Duodenal mucosa (tissue), 2 donors: ENCODE measurements around the gene BCAS3.

Source experiments
- H3K27ac ChIP-seq: one replicate; pipeline ENCODE4 v1.7.0; 2013; ENCODE audit warnings: low read depth, low read length
- H3K27me3 ChIP-seq, 2 donors: one replicate each; pipeline ENCODE4 v1.7.0; 2013; ENCODE audit warnings: low read length in 2 of 2, control low read depth in 1 of 2; ENCODE audit not compliant: insufficient read depth in 2 of 2, control insufficient read depth in 1 of 2
- H3K36me3 ChIP-seq, 2 donors: one replicate each; pipeline ENCODE4 v1.7.0; 2013; ENCODE audit warnings: low read length in 2 of 2, control low read depth in 1 of 2; ENCODE audit not compliant: insufficient read depth in 2 of 2, control insufficient read depth in 1 of 2
- H3K4me1 ChIP-seq, 2 donors: one replicate each; pipeline ENCODE4 v1.7.0; 2013; ENCODE audit warnings: low read length in 2 of 2, control low read depth in 1 of 2; ENCODE audit not compliant: insufficient read depth in 2 of 2, control insufficient read depth in 1 of 2
- H3K4me3 ChIP-seq, 2 donors: one replicate each; pipeline ENCODE4 v1.7.0; 2013; ENCODE audit warnings: low read length in 2 of 2, low read depth in 1 of 2
- H3K9ac ChIP-seq, 2 donors: one replicate each; pipeline ENCODE4 v1.7.0; 2013; ENCODE audit warnings: low read length in 2 of 2, low read depth in 1 of 2
- H3K9me3 ChIP-seq, 2 donors: one replicate each; pipeline ENCODE4 v1.7.0; 2013; ENCODE audit warnings: low read length in 2 of 2, control low read depth in 1 of 2; ENCODE audit not compliant: control insufficient read depth in 1 of 2

Gene BCAS3

DNA sequence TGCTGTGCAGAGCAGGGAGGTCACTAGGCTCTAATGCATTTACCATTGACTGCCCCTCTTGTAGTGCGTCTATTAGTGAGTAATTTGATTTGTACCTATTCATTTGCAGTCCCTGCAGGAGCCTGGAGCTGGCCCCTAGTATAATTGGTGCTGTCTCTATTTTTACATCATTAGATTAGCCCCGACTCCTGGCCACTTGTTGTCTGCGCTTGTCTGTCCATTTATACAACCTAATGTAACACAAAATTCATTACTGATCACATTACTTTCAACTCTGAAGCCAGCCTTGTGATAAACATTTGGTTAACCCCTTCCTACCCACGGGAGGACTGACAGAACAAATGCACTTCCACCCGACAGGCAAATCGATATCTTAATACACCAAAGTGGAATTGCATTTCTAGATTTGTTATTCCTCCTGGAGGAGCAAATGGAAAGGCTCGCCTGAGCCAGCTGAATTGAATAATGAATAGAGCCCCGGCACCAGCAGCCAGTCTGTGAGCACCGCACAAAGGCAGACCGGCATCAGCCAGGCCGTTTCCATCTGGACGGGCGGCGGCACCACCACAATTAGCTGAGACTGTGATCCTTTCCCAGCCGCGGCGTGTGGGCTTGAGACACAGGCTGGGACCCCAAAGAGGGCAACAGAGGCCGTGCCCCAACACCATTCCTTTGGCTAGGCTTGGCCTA is 703.3 kb downstream of the BCAS3 start:
- Histone ChIP-seq H3K9ac (no peak overlapping the region), H3K4me1 (no peaks in the 10 kb centered on the region), H3K36me3 (no peaks in the 10 kb centered on the region), H3K9me3 (no peaks in the 10 kb centered on the region), H3K4me3 (no peak overlapping the region), H3K27ac (no peak overlapping the region), H3K27me3 (no peaks in the 10 kb centered on the region)

DNA sequence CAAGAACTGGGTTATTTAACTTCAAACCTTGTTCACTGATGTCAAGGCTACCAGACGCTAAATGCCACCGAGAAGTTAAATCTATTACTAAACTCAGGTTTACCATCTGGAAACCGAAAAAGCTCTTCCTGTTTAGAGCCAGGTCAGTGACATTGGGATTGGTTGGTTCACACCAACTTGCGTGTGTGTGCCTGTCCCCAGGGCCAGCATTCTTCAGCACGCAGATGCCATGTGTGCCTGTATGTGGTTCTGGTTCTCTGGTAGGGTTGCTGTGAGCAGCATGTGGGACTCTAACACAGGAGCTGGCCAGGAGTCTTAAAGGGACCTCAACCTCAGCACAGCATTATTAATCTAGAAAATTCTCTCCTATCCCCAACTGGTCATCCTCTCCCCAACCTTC is 703.9 kb downstream of the BCAS3 start:
- Histone ChIP-seq H3K36me3 (no peaks in the 10 kb centered on the region), H3K4me3 (no peak overlapping the region), H3K9ac (no peak overlapping the region), H3K27me3 (no peaks in the 10 kb centered on the region), H3K9me3 (no peaks in the 10 kb centered on the region), H3K27ac (no peak overlapping the region), H3K4me1 (no peaks in the 10 kb centered on the region)

DNA sequence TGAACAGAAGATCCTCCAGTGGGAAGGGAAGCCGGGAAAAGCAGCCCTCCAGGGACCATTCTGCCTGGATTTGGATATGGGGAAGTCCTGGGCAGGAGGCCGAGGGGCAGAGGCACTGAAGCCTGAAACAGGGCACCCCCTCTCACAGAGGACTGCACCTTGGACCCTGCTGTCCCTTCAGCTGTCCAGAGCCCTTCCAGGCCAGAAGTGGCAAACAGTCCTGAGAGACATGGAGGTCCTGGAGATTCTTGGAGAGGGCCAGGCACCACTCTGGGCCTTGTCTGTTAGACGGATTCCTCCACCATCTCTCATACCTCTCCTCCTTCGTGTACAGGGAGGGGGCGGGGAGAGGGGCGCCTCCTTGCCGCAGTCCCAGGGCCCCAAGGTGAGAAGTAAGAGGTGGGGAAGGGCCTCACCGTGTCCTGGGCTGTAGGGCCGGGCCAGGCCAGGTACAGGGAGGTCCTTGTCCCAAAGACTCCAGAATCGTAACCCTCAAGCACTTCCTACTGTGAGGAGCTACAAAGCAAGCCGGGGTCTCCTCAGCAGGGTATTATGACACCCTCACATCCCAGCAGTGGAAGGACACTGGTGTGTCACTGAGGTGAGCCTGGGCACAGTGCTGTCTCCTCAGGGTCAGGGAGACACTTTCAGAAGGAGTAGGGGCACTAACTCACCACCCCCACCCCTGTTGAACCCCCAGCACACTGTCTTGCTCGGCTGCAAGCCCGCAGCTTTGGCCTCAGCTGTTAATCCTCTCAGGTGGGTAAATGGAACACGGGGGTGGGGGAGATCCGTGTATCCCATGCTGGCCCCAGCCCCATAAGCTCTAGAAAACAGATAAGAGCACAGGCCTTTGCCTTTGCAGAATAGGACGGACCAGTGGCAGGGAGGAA is 705.4 kb downstream of the BCAS3 start:
- H3K27me3 ChIP-seq: no peaks in the 10 kb centered on the region
- no peaks in the 10 kb centered on the region for H3K9me3 ChIP-seq
- H3K4me3 ChIP-seq: no peak overlapping the region
- no peaks in the 10 kb centered on the region for H3K4me1 ChIP-seq
- H3K36me3 ChIP-seq: no peaks in the 10 kb centered on the region
- H3K9ac ChIP-seq: no peak overlapping the region
- H3K27ac ChIP-seq: no peak overlapping the region

DNA sequence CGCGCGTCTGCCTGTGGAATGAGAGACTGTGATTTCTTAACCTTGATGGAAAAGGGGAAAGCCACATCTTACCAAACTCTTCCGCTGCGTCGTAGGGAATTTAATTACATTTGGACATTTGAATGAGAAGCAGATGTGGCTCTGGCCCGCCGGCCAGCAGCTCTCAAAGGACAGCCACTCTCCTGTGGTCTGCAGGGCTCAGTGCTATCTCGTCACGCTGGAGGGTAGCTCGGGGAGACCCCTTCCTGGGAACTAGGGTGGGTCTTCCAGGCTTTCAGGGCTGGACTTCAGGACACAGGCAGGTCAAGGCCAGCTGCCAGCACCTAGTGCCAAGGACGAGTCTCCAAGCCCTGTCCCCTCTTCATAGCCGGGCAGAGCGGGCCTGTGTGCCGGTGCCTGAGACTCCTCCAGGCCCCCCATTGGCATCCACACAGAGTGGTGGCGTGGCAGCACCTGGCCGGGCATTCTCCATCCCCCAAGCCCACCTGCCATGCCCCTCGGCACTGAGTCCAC is 706.1 kb downstream of the BCAS3 start:
- Histone ChIP-seq H3K9me3 (no peaks in the 10 kb centered on the region), H3K27me3 (no peaks in the 10 kb centered on the region), H3K4me3 (no peak overlapping the region), H3K9ac (no peak overlapping the region), H3K4me1 (no peaks in the 10 kb centered on the region), H3K27ac (no peak overlapping the region), H3K36me3 (no peaks in the 10 kb centered on the region)

DNA sequence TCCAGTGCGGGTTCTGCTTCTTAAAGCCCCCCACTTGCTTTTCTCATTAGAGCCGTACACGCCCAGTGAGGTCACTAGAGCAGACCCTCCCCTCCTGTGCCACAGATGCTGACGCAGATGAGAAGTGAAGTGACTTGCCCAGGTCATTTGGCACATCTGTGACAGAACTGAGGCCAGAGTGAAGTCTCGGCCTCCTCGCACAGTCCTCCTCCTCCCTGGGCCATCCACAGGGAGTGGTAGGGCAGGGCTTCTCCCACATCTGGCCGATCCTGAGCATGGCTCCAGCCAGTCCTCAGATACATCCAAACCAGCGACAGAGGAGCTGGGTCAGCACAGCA is 706.7 kb downstream of the BCAS3 start:
- Histone ChIP-seq H3K4me3 (no peak overlapping the region), H3K9me3 (no peaks in the 10 kb centered on the region), H3K9ac (no peak overlapping the region), H3K27me3 (peaks cover 0 to 4% of the 10 kb centered on the region in 2 donors), H3K27ac (no peak overlapping the region), H3K4me1 (no peaks in the 10 kb centered on the region), H3K36me3 (no peaks in the 10 kb centered on the region)

DNA sequence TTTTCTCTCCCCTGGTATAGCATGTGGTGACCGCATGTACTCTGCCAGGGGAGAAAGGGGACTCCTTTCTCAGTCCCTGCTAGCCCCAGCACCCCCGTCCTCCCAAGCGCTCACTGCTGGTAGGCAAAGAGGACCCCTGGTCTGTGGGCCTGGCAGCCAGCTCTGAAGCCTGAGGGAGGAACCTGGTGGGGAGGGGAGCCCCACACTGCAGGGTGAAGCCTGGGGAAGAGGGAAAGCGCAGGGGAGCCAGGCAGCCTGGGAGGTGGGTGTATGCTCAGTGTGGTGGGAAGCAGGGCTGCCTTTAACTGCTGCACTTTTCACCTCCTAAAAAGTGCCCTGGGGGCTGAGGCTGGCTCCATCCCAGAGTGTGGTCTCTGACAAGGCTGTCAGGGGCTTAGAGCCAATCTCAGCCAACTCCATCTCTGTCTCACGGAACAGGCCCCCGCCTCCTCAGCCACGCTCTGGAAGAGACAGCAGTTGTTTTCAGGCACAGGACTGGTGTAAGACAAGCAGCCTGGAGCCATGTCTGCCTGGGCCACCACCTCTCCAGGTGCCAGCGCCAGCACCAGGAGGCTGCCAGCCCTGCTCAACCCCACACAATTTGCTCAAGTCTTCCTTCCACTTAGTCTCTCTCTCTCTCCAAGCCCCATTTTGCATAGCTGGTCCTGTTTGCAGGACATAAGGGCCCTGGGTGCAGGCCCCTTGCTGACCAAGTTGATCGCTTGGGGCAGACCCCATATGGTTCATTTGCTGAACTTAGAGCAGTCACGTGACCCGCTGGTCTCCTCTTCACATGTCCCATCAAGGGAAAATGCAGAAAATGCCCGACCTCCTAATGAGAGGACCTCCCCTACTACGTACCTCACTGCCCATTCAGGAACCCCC is 707.3 kb downstream of the BCAS3 start:
- Histone ChIP-seq H3K36me3 (no peaks in the 10 kb centered on the region), H3K9me3 (no peaks in the 10 kb centered on the region), H3K27ac (no peak overlapping the region), H3K27me3 (peaks cover 0 to 5% of the 10 kb centered on the region in 2 donors), H3K4me3 (no peak overlapping the region), H3K9ac (no peak overlapping the region), H3K4me1 (peaks cover 0 to 6% of the 10 kb centered on the region in 2 donors)

DNA sequence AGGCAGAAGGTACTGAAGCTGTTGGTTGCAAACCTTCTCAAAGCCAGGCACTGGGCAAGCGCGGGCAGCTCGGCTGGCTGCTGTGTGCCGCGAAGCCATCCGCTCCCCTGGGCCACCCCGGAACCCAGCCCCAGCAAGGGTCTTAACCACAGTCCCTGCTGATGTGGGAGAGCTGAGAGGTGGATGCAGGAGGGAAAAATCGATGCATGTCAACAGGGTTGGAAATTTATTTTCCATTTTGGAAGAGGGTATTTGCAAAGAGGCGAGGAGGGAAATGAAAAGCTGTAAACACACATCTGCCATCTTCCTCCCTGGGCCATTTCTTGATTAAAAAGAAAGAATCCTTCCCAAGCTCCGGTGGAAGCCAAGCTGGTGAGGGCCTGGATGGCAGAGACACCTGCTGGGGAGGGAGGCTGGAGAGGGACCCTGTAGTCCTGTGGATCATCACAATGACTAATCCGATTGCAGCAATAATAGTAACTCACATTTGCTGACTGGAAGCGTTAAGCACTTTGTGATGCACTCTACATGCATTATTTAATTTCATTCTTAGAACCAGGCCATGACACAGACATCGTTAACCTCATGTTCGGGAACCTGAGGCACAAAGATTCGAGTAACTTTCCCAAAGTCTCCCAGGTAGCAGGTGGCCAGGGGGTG is 708.1 kb downstream of the BCAS3 start:
- no peaks in the 10 kb centered on the region for H3K9me3 ChIP-seq
- no peak overlapping the region for H3K27ac ChIP-seq
- peaks cover 0 to 5% of the 10 kb centered on the region in 2 donors for H3K27me3 ChIP-seq
- H3K4me3 ChIP-seq: no peak overlapping the region
- no peak overlapping the region for H3K9ac ChIP-seq
- H3K36me3 ChIP-seq: no peaks in the 10 kb centered on the region
- peaks cover 0 to 6% of the 10 kb centered on the region in 2 donors for H3K4me1 ChIP-seq

DNA sequence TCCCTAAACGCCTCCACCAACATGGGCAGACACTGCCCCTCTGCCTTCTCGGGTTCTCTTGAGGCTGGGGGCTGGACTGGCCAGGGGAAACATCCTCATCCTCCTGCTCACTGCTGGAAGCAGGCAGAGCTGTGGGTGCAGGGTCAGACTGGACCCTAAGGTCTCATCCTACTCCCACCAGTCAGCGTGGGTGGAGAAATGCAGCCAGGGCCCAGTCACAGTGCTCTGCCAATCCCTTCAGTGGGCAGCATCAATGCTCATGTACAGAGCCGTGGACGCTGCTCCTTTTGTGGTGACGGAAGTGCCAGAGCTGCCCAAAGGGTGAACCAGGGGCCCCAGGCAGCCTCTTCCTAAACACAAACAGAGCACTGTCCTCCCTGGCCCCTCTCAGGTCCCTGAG is 708.6 kb downstream of the BCAS3 start:
- no peak overlapping the region for H3K9ac ChIP-seq
- no peaks in the 10 kb centered on the region for H3K9me3 ChIP-seq
- peaks cover 0 to 5% of the 10 kb centered on the region in 2 donors for H3K27me3 ChIP-seq
- no peak overlapping the region for H3K4me3 ChIP-seq
- peaks cover 0 to 6% of the 10 kb centered on the region in 2 donors for H3K4me1 ChIP-seq
- no peak overlapping the region for H3K27ac ChIP-seq
- H3K36me3 ChIP-seq: no peaks in the 10 kb centered on the region

DNA sequence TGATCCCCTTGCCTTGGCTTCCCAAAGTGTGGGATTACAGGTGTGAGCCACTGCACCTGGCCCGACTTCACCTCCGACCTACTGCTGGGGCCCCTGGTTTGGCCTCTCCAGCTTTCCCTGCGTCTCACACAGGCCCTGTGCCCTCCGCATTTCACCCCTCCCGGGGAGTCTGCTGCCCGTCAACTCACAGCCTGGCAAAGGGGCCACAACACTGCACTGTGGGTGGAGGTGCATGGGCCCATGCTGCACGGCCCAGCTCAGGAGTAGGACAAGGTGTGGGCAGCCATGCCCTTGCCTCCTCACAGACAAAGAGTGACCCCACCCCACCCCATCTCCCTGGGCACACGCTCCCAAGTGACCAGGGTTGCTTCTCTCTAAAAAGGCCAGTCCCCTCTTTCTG is 709.4 kb downstream of the BCAS3 start:
- H3K4me1 ChIP-seq: peaks cover 0 to 6% of the 10 kb centered on the region in 2 donors
- H3K36me3 ChIP-seq: no peaks in the 10 kb centered on the region
- no peak overlapping the region for H3K27ac ChIP-seq
- H3K27me3 ChIP-seq: peaks cover 0 to 8% of the 10 kb centered on the region in 2 donors
- no peak overlapping the region for H3K4me3 ChIP-seq
- H3K9ac ChIP-seq: no peak overlapping the region
- no peaks in the 10 kb centered on the region for H3K9me3 ChIP-seq
